NCI-H345 (cell line): ENCODE measurements around the gene SLC39A13.
A peak's percentile ranks its signal among the peaks of the same experiment; 100 is the strongest.

Experiments
- DNase-seq: peaks from one replicate; lab custom pipeline; 2025; lab: John Stamatoyannopoulos, UW

The SLC39A13 gene

DNA sequence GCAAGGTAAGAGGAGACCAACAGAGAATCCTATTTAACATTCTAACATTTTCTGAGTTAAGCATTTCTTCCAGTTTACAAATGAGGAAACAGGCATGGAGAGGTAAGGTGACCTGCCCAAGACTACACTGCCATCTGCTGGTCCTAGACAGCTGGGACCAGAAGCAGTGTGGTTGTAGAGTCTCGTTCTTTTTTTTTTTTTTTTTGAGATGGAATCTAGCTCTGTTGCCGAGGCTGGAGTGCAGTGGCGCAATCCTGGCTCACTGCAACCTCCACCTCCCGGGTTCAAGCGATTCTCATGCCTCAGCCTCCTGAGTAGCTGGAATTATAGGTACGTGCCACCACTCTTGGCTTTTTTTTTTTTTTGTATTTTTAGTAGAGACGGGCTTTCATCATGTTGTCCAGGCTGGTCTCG, 45.9 kb downstream of the SLC39A13 start:
- DNase-seq = peak; percentile 73

GRCh38 chr11:47460571-47461235, 52.3 kb downstream of the SLC39A13 start:
- no peak for DNase-seq

DNA sequence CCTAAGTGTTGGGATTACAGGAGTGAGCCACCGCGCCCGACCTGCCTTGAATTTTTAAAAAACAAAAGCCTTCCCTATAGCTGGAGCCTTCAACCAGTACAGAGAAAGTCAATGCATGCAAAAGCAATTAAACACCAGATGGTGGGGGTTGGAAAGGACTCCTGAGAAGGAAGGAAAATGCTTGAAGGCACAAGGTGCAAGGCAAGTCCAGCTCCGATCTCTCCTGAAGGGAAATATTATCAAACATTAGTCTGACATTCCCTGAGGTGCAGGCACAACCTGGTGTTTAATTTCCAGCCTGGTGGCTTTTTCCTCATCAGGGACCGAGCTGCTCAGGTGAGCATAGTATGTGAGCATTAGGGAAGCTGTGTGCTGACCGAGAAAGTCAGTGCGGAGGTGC, 53.5 kb downstream of the SLC39A13 start:
- DNase-seq = no peak

- DNase-seq = peak; percentile 84
Observed at GRCh38 chr11:47464483-47464882, 56.1 kb downstream of the SLC39A13 start.
